Neutrophil (primary cell): ENCODE results near the gene PLEKHM3.

Source experiments
- H3K27ac ChIP-seq: fragments of 200-600 bp; sonication (generic); 2 replicates; pipeline ENCODE4 v1.5.1; 2016; ENCODE audit warnings: mild to moderate bottlenecking, moderate library complexity
- H3K27me3 ChIP-seq: fragments of 200-600 bp; sonication (generic); 2 replicates; pipeline ENCODE4 v1.6.0; 2016; ENCODE audit warnings: mild to moderate bottlenecking
- H3K36me3 ChIP-seq: fragments of 200-600 bp; sonication (generic); 2 replicates; pipeline ENCODE4 v1.5.1; 2017
- H3K4me1 ChIP-seq, 2 experiments: fragments of 200-600 bp in 1 of 2; sonication (generic) in 1 of 2; 1 replicate in 1 of 2; 2 replicates in 1 of 2; pipeline versions ENCODE4 v1.5.1 to v1.6.1; 2013 to 2016; ENCODE audit warnings: low read depth in 1 of 2, low read length in 1 of 2, mild to moderate bottlenecking in 1 of 2, moderate library complexity in 1 of 2; ENCODE audit not compliant: control insufficient read depth in 1 of 2, insufficient read depth in 1 of 2
- H3K4me3 ChIP-seq, 2 experiments: fragments of 200-600 bp in 1 of 2; sonication (generic) in 1 of 2; 1 replicate in 1 of 2; 2 replicates in 1 of 2; pipeline ENCODE4 v1.5.1; 2013 to 2016; ENCODE audit warnings: low read depth in 1 of 2, low read length in 1 of 2, mild to moderate bottlenecking in 1 of 2, moderate library complexity in 1 of 2
- H3K9me3 ChIP-seq: fragments of 200-600 bp; sonication (generic); 2 replicates; pipeline ENCODE4 v1.5.1; 2016
- TF ChIP-seq, protein P1 (sequence below): fragments of 200-600 bp; sonication (generic); IDR thresholded peaks from 2 replicates; pipeline ENCODE4 v1.5.1; 2016; ENCODE audit warnings: antibody characterized with exemption

PLEKHM3 gene

DNA sequence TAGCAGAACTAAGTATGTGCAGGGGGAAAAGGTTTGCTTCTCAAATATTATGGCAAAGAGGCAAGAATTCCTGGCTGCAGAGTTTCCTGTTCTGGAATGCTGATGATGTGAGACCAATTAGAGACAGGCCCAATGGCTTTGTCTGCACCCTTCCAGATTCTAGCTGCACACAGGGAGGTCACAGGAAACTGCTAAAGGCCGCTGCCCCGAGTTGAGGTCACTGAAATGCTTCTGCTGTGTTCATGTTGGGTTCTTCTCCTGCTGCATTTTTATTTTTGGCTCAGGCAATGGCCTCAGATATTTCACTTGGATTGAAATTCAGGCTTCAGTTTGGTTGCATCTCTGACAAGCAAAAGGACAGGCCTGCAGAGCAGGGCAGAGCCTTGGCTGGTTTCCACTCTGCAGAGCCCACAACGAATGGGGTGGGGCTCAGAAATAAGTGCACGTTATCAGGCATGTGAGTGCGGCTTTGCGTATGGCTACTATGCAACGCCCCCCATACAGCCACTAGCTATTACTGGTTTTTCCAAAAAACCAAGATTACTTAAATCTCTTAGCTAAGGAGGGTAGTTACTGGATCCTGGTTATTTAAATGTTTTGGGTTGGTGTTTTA, 188.7 kb downstream of the PLEKHM3 start:
- Histone ChIP-seq H3K27me3 (no peaks in the 10 kb centered on the region), H3K27ac (no peak overlapping the region), H3K4me1 (no peaks in the 10 kb centered on the region), H3K36me3 (no peaks in the 10 kb centered on the region), H3K9me3 (no peaks in the 10 kb centered on the region), H3K4me3 (no peak overlapping the region)
- TF ChIP-seq, protein P1, sequence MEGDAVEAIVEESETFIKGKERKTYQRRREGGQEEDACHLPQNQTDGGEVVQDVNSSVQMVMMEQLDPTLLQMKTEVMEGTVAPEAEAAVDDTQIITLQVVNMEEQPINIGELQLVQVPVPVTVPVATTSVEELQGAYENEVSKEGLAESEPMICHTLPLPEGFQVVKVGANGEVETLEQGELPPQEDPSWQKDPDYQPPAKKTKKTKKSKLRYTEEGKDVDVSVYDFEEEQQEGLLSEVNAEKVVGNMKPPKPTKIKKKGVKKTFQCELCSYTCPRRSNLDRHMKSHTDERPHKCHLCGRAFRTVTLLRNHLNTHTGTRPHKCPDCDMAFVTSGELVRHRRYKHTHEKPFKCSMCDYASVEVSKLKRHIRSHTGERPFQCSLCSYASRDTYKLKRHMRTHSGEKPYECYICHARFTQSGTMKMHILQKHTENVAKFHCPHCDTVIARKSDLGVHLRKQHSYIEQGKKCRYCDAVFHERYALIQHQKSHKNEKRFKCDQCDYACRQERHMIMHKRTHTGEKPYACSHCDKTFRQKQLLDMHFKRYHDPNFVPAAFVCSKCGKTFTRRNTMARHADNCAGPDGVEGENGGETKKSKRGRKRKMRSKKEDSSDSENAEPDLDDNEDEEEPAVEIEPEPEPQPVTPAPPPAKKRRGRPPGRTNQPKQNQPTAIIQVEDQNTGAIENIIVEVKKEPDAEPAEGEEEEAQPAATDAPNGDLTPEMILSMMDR = no peak

DNA sequence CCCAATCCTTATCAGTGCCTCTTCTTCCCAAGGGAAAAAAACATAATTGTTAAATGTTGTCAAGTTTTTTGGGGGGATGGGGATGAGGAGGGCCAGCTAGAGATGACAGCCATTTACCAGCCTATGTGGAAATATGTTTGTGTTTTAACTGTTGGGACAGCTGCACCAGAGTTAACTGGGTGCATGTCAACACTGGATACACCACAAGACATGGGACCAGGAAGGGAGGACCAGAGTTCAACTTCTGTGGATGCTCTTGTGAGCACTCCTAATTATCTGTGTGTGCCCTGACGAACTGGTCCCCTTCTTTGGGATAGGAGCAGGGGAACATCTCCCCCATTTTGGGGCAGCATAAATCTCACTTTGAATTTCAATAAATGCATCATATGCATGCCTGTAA, 189.5 kb downstream of the PLEKHM3 start:
- Histone ChIP-seq H3K36me3 (no peaks in the 10 kb centered on the region), H3K9me3 (no peaks in the 10 kb centered on the region), H3K27me3 (no peaks in the 10 kb centered on the region), H3K27ac (no peak overlapping the region), H3K4me1 (no peaks in the 10 kb centered on the region), H3K4me3 (no peak overlapping the region)
- TF ChIP-seq, protein P1 = no peak

DNA sequence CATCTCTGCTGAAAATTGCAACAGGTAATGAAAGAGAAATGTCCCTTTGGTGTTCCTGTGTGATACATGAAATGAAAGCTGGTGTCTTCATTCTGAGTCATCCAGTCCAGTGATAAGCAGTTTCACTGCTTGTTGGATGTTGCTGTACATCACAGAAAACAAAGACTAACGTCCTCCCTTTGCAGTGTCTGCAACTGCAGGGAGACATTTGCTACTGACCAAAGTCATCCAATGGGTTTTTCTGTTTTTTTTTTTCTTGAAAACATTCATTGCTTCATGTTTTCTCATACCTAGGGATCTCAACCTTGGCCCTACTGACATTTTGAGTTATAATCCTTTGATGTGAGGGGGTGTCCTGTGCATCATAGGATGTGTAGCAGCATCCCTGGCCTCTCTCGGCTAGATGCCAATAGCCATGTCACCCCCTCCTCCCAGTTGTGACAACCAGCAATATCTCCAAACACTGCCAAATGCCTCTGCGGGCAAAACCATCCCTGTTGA, 192.0 kb downstream of the PLEKHM3 start:
- no peaks in the 10 kb centered on the region for H3K27me3 ChIP-seq
- H3K36me3 ChIP-seq = peaks cover 2% of the 10 kb centered on the region
- H3K27ac ChIP-seq = no peak overlapping the region
- TF ChIP-seq, protein P1 = no peak
- H3K9me3 ChIP-seq = no peaks in the 10 kb centered on the region
- no peaks in the 10 kb centered on the region for H3K4me1 ChIP-seq
- no peak overlapping the region for H3K4me3 ChIP-seq

DNA sequence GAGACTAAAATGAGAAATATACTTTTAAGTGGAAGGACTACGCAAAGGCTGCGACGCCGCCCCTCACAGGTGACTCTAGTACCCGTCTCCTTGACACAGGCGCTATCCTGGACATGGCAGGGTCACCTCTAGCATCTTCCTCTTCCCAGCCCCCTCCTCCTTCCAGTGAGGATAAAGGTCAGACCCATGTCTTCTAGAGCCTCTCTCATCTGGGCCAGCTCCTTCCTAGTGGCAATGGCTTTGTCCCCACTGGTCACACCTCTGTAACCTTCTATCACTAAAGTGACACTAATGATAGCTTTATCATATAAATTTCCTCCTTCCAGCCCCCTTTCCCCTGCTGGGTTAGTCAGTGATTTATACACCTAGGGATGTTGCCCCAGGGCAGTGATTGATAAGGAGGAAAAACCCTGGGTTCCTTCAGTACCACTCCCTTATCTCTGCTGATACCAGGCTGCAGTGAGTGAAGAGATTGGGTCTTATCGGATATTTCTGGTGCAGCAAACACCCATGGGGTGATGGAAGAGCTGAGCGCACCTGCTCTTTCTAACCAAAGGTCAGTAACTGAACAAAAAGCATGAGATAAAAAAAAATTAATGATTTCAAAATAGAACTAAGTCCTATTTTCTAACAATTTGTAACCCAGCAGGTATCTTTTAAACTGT, 193.6 kb downstream of the PLEKHM3 start:
- TF ChIP-seq, protein P1 = no peak
- Histone ChIP-seq H3K4me1 (no peaks in the 10 kb centered on the region), H3K9me3 (no peaks in the 10 kb centered on the region)

DNA sequence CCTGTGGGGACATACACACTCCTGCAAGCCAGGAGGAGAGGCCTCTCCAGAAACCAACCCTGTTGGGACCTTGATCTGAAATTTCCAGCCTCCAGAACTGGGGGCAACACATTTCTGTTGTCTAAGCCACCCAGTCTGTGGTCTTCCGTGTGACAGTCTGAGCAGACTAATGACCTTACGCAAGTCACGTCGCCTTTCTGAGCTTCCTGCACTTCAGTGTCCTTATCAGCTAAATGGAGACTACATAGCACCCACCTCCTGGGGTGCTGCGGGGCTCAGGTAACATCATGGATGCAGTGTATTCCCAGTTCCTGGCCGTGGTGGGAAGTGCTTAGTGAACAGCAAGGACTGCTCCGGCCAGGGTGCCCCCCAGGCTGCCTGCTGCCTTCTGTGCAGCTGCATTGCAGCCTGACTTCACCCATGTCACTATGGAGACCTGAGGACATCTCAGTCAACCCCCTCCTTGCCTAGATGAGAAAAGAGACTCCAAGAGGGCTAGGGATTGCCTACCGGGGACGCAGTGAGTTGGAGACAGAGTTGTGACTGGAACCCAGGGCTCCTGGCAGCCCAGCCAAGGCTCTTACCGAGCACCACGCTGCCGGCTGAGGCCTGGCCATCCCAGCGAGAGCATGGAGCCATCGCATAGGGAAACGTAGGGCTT, 194.4 kb downstream of the PLEKHM3 start:
- H3K9me3 ChIP-seq = no peaks in the 10 kb centered on the region
- H3K27me3 ChIP-seq = no peaks in the 10 kb centered on the region
- H3K27ac ChIP-seq = no peak overlapping the region
- no peaks in the 10 kb centered on the region for H3K4me1 ChIP-seq
- TF ChIP-seq, protein P1 = no peak
- H3K36me3 ChIP-seq = peaks cover 23% of the 10 kb centered on the region
- H3K4me3 ChIP-seq = no peak overlapping the region

More for the DNA sequence above, 193.6 kb downstream of the PLEKHM3 start:
- Histone ChIP-seq H3K4me3 (no peak overlapping the region), H3K36me3 (peaks cover 15% of the 10 kb centered on the region), H3K27ac (no peak overlapping the region), H3K27me3 (no peaks in the 10 kb centered on the region)
